CD14-positive monocyte (primary cell): ENCODE measurements around the gene ATOSA. TPM values are rescaled to one million over a fixed set of nuclear protein-coding genes. Genes with fewer than 3 reads are reported as not detected.

ENCODE experiments used
- DNase-seq, 3 donors: peaks; one replicate each; pipeline ENCODE4 v3.0.0-alpha.2; 2011 to 2022
- H2AFZ ChIP-seq: 2 replicates; pipeline ENCODE4 v1.6.0; 2012; ENCODE audit warnings: mild to moderate bottlenecking, low read depth, low read length, inconsistent platforms; ENCODE audit not compliant: insufficient read depth, poor library complexity, severe bottlenecking
- H3K27ac ChIP-seq, 2 donors: 1 replicate in 1 of 2; 2 replicates in 1 of 2; pipeline ENCODE4 v1.5.1; 2012 to 2013; ENCODE audit warnings: low read length in 2 of 2, control low read depth in 1 of 2, inconsistent platforms in 1 of 2, low read depth in 1 of 2, mild to moderate bottlenecking in 1 of 2
- H3K27me3 ChIP-seq, 2 donors: one replicate each; pipeline versions ENCODE4 v1.6.0 to v1.6.1; 2011 to 2013; ENCODE audit warnings: low read length in 2 of 2; ENCODE audit not compliant: control insufficient read depth in 2 of 2, insufficient read depth in 2 of 2
- H3K36me3 ChIP-seq, 2 donors: replicated peaks in 1 of 2; 1 replicate in 1 of 2; 2 replicates in 1 of 2; pipeline versions ENCODE4 v1.5.1 to v1.6.1; 2012 to 2013; ENCODE audit warnings: low read length in 2 of 2, control low read depth in 1 of 2, inconsistent platforms in 1 of 2, mild to moderate bottlenecking in 1 of 2; ENCODE audit not compliant: insufficient read depth in 2 of 2, control insufficient read depth in 1 of 2
- H3K4me1 ChIP-seq, 2 donors: 1 replicate in 1 of 2; 2 replicates in 1 of 2; pipeline versions ENCODE4 v1.5.1 to v1.6.1; 2012 to 2013; ENCODE audit warnings: low read length in 2 of 2, control low read depth in 1 of 2, inconsistent platforms in 1 of 2, mild to moderate bottlenecking in 1 of 2, moderate library complexity in 1 of 2; ENCODE audit not compliant: insufficient read depth in 2 of 2, control insufficient read depth in 1 of 2
- H3K4me2 ChIP-seq: replicated peaks from 2 replicates; pipeline ENCODE3; 2012; ENCODE audit warnings: low read length, moderate library complexity, mild to moderate bottlenecking; ENCODE audit not compliant: poor library complexity, severe bottlenecking; ENCODE audit errors: extremely low read depth
- H3K4me3 ChIP-seq, 3 experiments: fragments of 200-600 bp in 1 of 3; sonication (generic) in 1 of 3; replicated peaks in 1 of 3; 1 replicate in 2 of 3; 2 replicates in 1 of 3; pipeline ENCODE4 v1.5.1; 2011 to 2013; ENCODE audit warnings: low read length in 3 of 3, mild to moderate bottlenecking in 3 of 3, control low read depth in 2 of 3, low read depth in 2 of 3, inconsistent platforms in 1 of 3, moderate library complexity in 1 of 3
- H3K79me2 ChIP-seq: 2 replicates; pipeline ENCODE4 v1.6.0; 2012; ENCODE audit warnings: mild to moderate bottlenecking, control low read depth, inconsistent platforms, low read length, moderate library complexity; ENCODE audit not compliant: insufficient read depth
- H3K9ac ChIP-seq: 2 replicates; pipeline ENCODE4 v1.6.0; 2017; ENCODE audit warnings: low read length, mild to moderate bottlenecking; ENCODE audit not compliant: insufficient read depth, poor library complexity, severe bottlenecking
- H3K9me3 ChIP-seq, 2 donors: replicated peaks in 1 of 2; 1 replicate in 1 of 2; 2 replicates in 1 of 2; pipeline versions ENCODE4 v1.5.1 to v1.6.1; 2012 to 2013; ENCODE audit warnings: low read length in 2 of 2, control low read depth in 1 of 2; ENCODE audit not compliant: control insufficient read depth in 1 of 2, insufficient read depth in 1 of 2
- H4K20me1 ChIP-seq: 2 replicates; pipeline ENCODE4 v1.6.0; 2012; ENCODE audit warnings: mild to moderate bottlenecking, low read length, control low read depth, moderate library complexity; ENCODE audit not compliant: insufficient read depth
- H3K27ac Mint-ChIP-seq, 7 donors: one replicate each; pipeline ENCODE4 v1.8.0; 2020; ENCODE audit warnings: mild to moderate bottlenecking in 7 of 7, mixed read lengths in 7 of 7, moderate library complexity in 6 of 7, inconsistent platforms in 2 of 7
- H3K27me3 Mint-ChIP-seq, 3 donors: one replicate each; pipeline ENCODE4 v1.8.0; 2021 to 2022; ENCODE audit warnings: low read depth in 3 of 3, mild to moderate bottlenecking in 3 of 3, mixed read lengths in 3 of 3, moderate library complexity in 3 of 3, inconsistent platforms in 1 of 3
- H3K36me3 Mint-ChIP-seq, 2 donors: one replicate each; pipeline ENCODE4 v1.8.0; 2020; ENCODE audit warnings: mixed read lengths in 2 of 2, inconsistent platforms in 1 of 2, mild to moderate bottlenecking in 1 of 2
- H3K4me1 Mint-ChIP-seq: one replicate; pipeline ENCODE4 v1.8.0; 2020; ENCODE audit warnings: mild to moderate bottlenecking, mixed read lengths
- H3K4me3 Mint-ChIP-seq, 2 donors: one replicate each; pipeline ENCODE4 v1.8.0; 2020; ENCODE audit warnings: mild to moderate bottlenecking in 2 of 2, mixed read lengths in 2 of 2, moderate library complexity in 1 of 2
- H3K9me3 Mint-ChIP-seq, 7 donors: one replicate each; pipeline ENCODE4 v1.8.0; 2020 to 2022; ENCODE audit warnings: mixed read lengths in 7 of 7, mild to moderate bottlenecking in 6 of 7, moderate library complexity in 6 of 7, inconsistent platforms in 2 of 7
- CTCF ChIP-seq: fragments of 200-600 bp; IDR thresholded peaks from one replicate; pipeline ENCODE4 v1.8.0; 2022; ENCODE audit warnings: antibody characterized with exemption, mild to moderate bottlenecking
- WGBS: methylation state at CpG from one replicate; pipeline ENCODE4 v1.1.5; 2013; ENCODE audit warnings: missing lambda C conversion rate; ENCODE audit not compliant: insufficient coverage; 5-methylcytosine and 5-hydroxymethylcytosine counted together
- intact Hi-C, 2 donors: fragments of 100-400 bp; cut with micrococcal nuclease; formaldehyde crosslinking; loops; one replicate each; pipeline versions ENCODE4 v1.15.0 to v1.15.1; 2023
- polyA plus RNA-seq, 3 donors: library from polyadenylated mRNA; depleted of rRNA in 1 of 3; unstranded in 2 of 3; stranded (reverse) in 1 of 3; fragments of 300-500 nt in 2 of 3; fragments of >200 nt in 1 of 3; fragmentation: Illumina TruSeq in 2 of 3; gene quantifications; 1 replicate in 2 of 3; 2 replicates in 1 of 3; pipeline ENCODE4 v1.2.3, GENCODE V29; 2012 to 2021

ATOSA gene
- polyA plus RNA-seq, 3 donors, result 2.1 to 15.9 (median 3.5) TPM

- no peak overlapping the region for H3K27ac Mint-ChIP-seq
- no peaks in the 10 kb centered on the region for H3K9me3 Mint-ChIP-seq
- peaks cover 9% of the 10 kb centered on the region for H3K4me1 Mint-ChIP-seq
- Histone ChIP-seq H4K20me1 (no peaks in the 10 kb centered on the region), H3K4me3 (no peak overlapping the region), H2AFZ (no peak overlapping the region), H3K9ac (no peak overlapping the region), H3K27me3 (no peaks in the 10 kb centered on the region), H3K36me3 (no peaks in the 10 kb centered on the region), H3K27ac (no peak overlapping the region), H3K4me1 (no peaks in the 10 kb centered on the region), H3K79me2 (no peaks in the 10 kb centered on the region), H3K9me3 (no peaks in the 10 kb centered on the region), H3K4me2 (no peak overlapping the region)
- H3K36me3 Mint-ChIP-seq, result no peaks in the 10 kb centered on the region
- H3K27me3 Mint-ChIP-seq, result peaks cover 0 to 1% (median 0%) of the 10 kb centered on the region in 3 donors
- no CpG with 5 or more reads among the region's 2 CpGs for WGBS
- no peak for TF ChIP-seq CTCF
- no peak for DNase-seq
- intact Hi-C loops, result no loop called here
- no peak overlapping the region for H3K4me3 Mint-ChIP-seq
Measured at GRCh38 chr15:52718551-52718950, 39.4 kb upstream of the ATOSA start.

- H3K27me3 Mint-ChIP-seq, result no peaks in the 10 kb centered on the region
- Histone ChIP-seq H3K4me3 (no peak overlapping the region), H3K9ac (no peak overlapping the region), H3K4me1 (no peaks in the 10 kb centered on the region), H3K4me2 (no peak overlapping the region), H3K27me3 (no peaks in the 10 kb centered on the region), H3K36me3 (no peaks in the 10 kb centered on the region), H2AFZ (no peak overlapping the region), H3K9me3 (no peaks in the 10 kb centered on the region), H3K79me2 (no peaks in the 10 kb centered on the region), H4K20me1 (no peaks in the 10 kb centered on the region), H3K27ac (no peak overlapping the region)
- WGBS, result 100% methylated on average over 1 of the region's 6 CpGs
- no peak for TF ChIP-seq CTCF
- no peak overlapping the region for H3K4me3 Mint-ChIP-seq
- H3K4me1 Mint-ChIP-seq, result peaks cover 9% of the 10 kb centered on the region
- intact Hi-C loops, result no loop called here
- H3K27ac Mint-ChIP-seq, result peak overlapping the region in 1 of 7 donors; percentile 48
- H3K36me3 Mint-ChIP-seq, result no peaks in the 10 kb centered on the region
- DNase-seq, result no peak
- no peaks in the 10 kb centered on the region for H3K9me3 Mint-ChIP-seq
Measured at GRCh38 chr15:52717924-52718323, 38.7 kb upstream of the ATOSA start.
